Stimulated activated CD4-positive, alpha-beta T cell treated with anti-CD3 and anti-CD28 coated beads, Interleukin-2, amount 100 ng/mL, for 48 hours (primary cell): Measurements from ENCODE around the gene H1-8.
"Not testable (repeated sequence)": the region's sequence is repeated elsewhere in the genome, so short reads cannot be mapped to it uniquely, and the experiment has no call there.

Source experiments
- DNase-seq, 2 donors: peaks; one replicate each; pipeline ENCODE4 v3.0.0-alpha.2; 2020

The H1-8 gene

GRCh38 chr3:129534428-129535027 is 8.4 kb upstream of the H1-8 start:
- no peak for DNase-seq

- DNase-seq, result no peak
Observed at GRCh38 chr3:129535075-129535474, 7.9 kb upstream of the H1-8 start.

GRCh38 chr3:129536374-129536667 is 6.7 kb upstream of the H1-8 start:
- DNase-seq, result no peak

- no peak for DNase-seq
Observed at GRCh38 chr3:129536804-129537203, 6.2 kb upstream of the H1-8 start.

GRCh38 chr3:129539206-129539605 is 3.8 kb upstream of the H1-8 start:
- DNase-seq, result no peak

- no peak for DNase-seq
Observed at GRCh38 chr3:129540776-129541516, 2.0 kb upstream of the H1-8 start.

GRCh38 chr3:129542747-129543146 is 228 bp upstream of the H1-8 start:
- no peak for DNase-seq

- DNase-seq, result no peak
Observed at GRCh38 chr3:129543999-129544398, 1.0 kb downstream of the H1-8 start.

- not testable (repeated sequence) for DNase-seq
Observed at GRCh38 chr3:129545951-129546350, 3.0 kb downstream of the H1-8 start.

- no peak for DNase-seq
Observed at GRCh38 chr3:129547241-129547640, 4.3 kb downstream of the H1-8 start.

- no peak for DNase-seq
Observed at GRCh38 chr3:129548104-129548965, 5.4 kb downstream of the H1-8 start.

GRCh38 chr3:129549006-129549800 is 6.2 kb downstream of the H1-8 start:
- DNase-seq, result no peak

- DNase-seq, result no peak
Observed at GRCh38 chr3:129549805-129550204, 6.8 kb downstream of the H1-8 start.

GRCh38 chr3:129552287-129553050 is 9.5 kb downstream of the H1-8 start:
- DNase-seq, result no peak

- DNase-seq, result no peak
Observed at GRCh38 chr3:129553171-129553570, 10.2 kb downstream of the H1-8 start.

- DNase-seq, result no peak
Observed at GRCh38 chr3:129553719-129554118, 10.7 kb downstream of the H1-8 start.

- DNase-seq, result no peak
Observed at GRCh38 chr3:129554356-129555152, 11.6 kb downstream of the H1-8 start.

GRCh38 chr3:129555153-129555550 is 12.2 kb downstream of the H1-8 start:
- DNase-seq, result no peak

- DNase-seq, result no peak
Observed at GRCh38 chr3:129555616-129556357, 12.8 kb downstream of the H1-8 start.

GRCh38 chr3:129556358-129556695 is 13.4 kb downstream of the H1-8 start:
- DNase-seq, result no peak
